Mucosa of gallbladder (tissue), 1 donor: ENCODE results near the gene NGEF. TPM values are rescaled to one million over a fixed set of nuclear protein-coding genes. Genes with fewer than 3 reads are reported as not detected.

Source experiments
- DNase-seq: peaks from one replicate; pipeline ENCODE4 v3.0.0-alpha.2; 2020; ENCODE audit warnings: low spot score
- total RNA-seq: library from RNA; stranded (reverse); gene quantifications from one replicate; pipeline ENCODE4 v1.2.1, GENCODE V29; 2021
- donor health status: DM: no; HTN: no; CAD: no.

Gene NGEF
- total RNA-seq, 1 donor from 2014 or later = 12.0 TPM

DNA sequence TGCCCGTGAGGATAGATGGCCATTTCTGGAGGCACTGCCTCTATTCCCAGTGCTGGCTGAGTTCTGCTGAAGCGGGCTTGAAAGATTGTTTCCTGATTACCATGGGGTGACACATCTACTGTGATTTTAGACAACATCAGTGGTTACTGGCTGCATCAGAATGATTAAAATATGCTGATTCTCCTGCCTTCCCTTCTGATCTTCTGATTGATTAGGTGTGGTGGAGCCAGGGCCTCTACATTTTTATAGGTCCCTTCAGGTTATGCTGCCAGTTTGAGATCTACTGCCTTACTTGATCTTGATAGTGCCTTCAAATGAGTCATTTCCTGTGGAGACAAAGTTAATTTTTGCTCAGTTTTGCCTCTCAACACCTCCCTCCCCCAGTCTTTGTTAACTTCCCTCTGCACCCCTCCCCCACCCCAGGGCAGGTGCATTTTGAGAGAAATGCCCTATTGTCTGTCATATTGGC lies 174.6 kb downstream of the NGEF start:
- DNase-seq = no peak

DNA sequence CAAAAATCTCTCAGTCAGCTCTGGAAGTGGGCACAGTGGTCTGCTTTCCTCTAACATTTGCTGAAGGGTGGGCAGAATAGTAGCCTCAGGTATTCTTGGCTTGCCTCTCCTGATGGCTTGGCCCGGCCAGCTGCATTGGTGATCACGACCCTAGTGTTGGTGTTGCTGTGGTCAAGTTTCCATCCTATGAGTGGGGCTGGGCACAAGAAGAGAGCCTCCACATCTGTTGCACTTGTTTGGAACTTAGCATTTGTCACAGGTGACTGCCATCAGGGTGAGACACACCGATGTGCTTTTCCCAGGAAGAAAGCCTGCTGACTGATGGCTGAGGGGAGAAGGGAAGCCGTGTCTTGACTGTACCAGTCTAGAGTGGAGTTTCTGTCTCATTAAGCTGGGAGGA lies 176.1 kb downstream of the NGEF start:
- DNase-seq = no peak

DNA sequence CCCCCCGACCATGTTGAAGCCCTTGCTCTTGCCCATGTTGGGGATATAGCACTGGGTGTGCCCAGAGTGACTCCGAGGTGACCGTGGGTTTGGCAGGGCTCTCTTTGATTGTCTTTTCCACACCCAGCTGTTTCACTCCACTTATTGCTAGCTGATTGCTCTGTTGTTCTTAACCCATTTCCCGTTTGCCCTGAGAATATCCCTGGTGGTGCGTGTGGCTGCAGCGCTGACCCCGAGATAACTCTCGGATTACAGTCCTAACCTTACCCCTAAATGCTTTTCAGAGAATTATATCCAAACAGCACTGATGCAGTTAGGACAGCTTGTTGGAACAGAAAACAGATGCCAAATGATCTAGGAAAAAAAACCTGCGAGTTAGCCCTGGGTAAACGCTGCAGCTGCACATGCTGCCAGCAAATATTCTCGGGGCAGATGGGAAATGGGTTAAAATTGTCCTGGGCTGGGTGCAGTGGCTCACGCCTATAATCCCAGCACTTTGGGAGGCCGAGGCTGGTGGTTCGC lies 177.3 kb downstream of the NGEF start:
- DNase-seq = no peak

DNA sequence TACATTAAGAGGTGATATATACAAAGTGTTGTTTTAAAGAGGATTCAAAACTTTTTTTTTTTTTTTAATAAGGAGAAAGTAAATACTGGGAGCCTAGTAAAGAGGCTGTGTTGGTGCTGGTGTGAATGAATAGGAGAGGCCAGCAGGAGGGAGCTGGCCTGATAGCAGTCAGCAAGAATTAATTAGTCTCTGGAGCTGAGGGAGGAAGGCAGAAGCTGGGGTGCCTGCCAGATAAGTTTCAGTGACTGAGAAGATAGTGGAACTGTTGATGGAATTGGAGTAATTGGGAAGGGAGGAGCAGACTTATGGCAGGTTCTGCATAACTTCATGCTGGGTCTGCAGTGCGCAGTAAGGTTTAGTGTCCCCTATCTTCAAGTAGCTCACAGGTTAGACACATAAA lies 179.2 kb downstream of the NGEF start:
- DNase-seq = no peak

DNA sequence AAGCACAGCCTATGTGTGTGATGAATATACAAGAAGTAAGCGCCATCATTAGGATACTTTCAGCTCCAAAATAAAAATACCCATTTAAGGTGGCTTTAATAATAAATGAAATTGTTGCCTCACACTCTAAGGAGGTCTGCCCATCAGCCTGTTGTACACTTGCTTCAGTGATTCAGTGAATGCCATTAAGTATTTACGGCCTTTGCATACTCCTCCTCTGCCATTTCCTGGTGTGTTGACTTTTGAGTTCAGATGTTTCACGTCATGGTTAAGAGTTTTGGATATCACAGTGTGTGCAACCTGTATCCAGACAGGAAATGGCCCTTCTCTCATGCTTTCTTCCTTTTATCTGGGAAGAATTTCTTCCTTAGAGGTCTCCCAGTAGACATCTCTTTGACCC lies 181.6 kb downstream of the NGEF start:
- DNase-seq = no peak

DNA sequence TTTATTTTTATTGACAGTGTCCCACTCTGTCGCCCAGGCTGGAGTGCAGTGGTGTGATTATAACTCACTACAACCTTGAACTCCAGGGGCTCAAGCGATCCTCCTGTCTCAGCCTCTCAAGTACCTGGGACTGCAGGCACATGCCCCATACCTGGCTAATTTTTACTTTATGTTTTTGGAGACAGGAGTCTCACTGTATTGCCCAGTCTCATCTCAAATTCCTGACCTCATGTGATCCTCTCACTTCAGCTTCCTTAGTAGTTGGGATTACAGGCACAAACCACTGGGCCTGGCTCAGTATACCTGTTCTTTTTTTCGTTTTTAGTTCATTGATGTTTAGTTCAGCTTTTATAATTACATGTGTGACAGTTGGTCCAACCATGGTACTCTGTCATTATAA lies 183.1 kb downstream of the NGEF start:
- no peak for DNase-seq

Other genes with a start within 250 kb of the NGEF start
- 3.0 TPM for gene KCNJ13, start 236.7 kb downstream of the NGEF start, total RNA-seq
- 7.7 TPM for gene SNORC, start 143.0 kb downstream of the NGEF start, total RNA-seq
- gene NEU2, start 19.4 kb upstream of the NGEF start, total RNA-seq = not detected
- 30.4 TPM for gene INPP5D, start 47.1 kb upstream of the NGEF start, total RNA-seq
- 35.0 TPM for gene ATG16L1, start 238.4 kb upstream of the NGEF start, total RNA-seq